ENCODE measurements around the gene JARID2.
A peak's percentile ranks its signal among the peaks of the same experiment; 100 is the strongest.

The JARID2 gene

GRCh38 chr6:15336900-15337560 is 91.2 kb downstream of the JARID2 start:
- H3K36me3 ChIP-seq (ENCODE audit: control insufficient read depth in 4 of 4, insufficient read depth in 4 of 4, low read length in 3 of 4) = peaks cover 0 to 3% (median 0%) of the 10 kb centered on the region in 4 experiments
- H3K4me3 ChIP-seq (ENCODE audit: control insufficient read depth in 1 of 7, extremely low read depth in 1 of 7, insufficient read depth in 4 of 7, low read depth in 2 of 7, low read length in 6 of 7) = peak overlapping the region in 6 of 7 experiments; percentile 29 to 52 (median 41)
- CTCF ChIA-PET = interaction anchor here (0.8 to 2.1 kb wide), 7 partner anchors 32 to 108 kb away, joined by 3 to 11 read pairs (median 4); no protein-coding TSS in a partner anchor
- no peaks in the 10 kb centered on the region for H3K9me3 ChIP-seq (ENCODE audit: control extremely low read depth in 1 of 5, control insufficient read depth in 4 of 5, insufficient read depth in 2 of 5, low read depth in 1 of 5, low read length in 4 of 5)
- POLR2A ChIA-PET = interaction anchor here (0.6 kb wide), 2 partner anchors 53 to 244 kb away, joined by 3 to 4 read pairs; no protein-coding TSS in a partner anchor
- peaks cover 43 to 95% (median 77%) of the 10 kb centered on the region in 4 experiments for H3K4me1 ChIP-seq (ENCODE audit: control extremely low read depth in 1 of 4, control insufficient read depth in 4 of 4, insufficient read depth in 4 of 4, low read length in 3 of 4)
- 14% methylated on average over 5 of the region's 9 CpGs for WGBS (ENCODE audit: insufficient coverage)
- H3K27ac ChIP-seq (ENCODE audit: insufficient read depth in 1 of 2, low read depth in 1 of 2, low read length in 2 of 2, poor library complexity in 1 of 2, severe bottlenecking in 2 of 2) = peak overlapping the region; percentile 3 to 64
- DNase-seq = peak in 2 of 3 donors; percentile 77 to 81
- no peaks in the 10 kb centered on the region for H3K27me3 ChIP-seq (replicated peaks in 2 of 5; ENCODE audit: control insufficient read depth in 4 of 5, insufficient read depth in 5 of 5, low read length in 4 of 5)

DNA sequence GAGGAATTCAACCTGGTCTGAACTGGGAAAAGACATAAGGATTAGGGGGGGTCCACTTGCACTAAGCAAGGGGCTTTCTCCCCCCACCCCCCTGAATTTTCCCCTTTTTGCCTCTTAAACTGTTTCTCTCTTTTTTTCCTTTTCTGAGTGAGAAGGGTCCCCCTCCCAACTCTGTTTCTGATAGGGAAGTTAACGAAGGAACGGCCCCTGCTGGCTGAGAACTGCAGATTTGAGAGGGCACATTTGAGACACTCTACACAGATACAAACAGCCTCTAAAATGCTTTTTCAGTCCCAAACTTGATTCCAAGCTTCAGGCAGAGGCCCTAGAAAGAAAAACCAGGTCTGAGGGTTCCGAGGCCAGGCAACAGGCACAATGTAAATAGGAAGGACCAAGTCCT is 91.7 kb downstream of the JARID2 start:
- no peaks in the 10 kb centered on the region for H3K9me3 ChIP-seq (ENCODE audit: control extremely low read depth in 1 of 5, control insufficient read depth in 4 of 5, insufficient read depth in 2 of 5, low read depth in 1 of 5, low read length in 4 of 5)
- peak; percentile 54 to 80 (median 71) for DNase-seq
- peaks cover 45 to 94% (median 77%) of the 10 kb centered on the region in 4 experiments for H3K4me1 ChIP-seq (ENCODE audit: control extremely low read depth in 1 of 4, control insufficient read depth in 4 of 4, insufficient read depth in 4 of 4, low read length in 3 of 4)
- H3K27me3 ChIP-seq (replicated peaks in 2 of 5; ENCODE audit: control insufficient read depth in 4 of 5, insufficient read depth in 5 of 5, low read length in 4 of 5) = no peaks in the 10 kb centered on the region
- ChIA-PET POLR2A (interaction anchor here (0.6 kb wide), 2 partner anchors 54 to 244 kb away, joined by 3 to 4 read pairs; no protein-coding TSS in a partner anchor), CTCF (interaction anchor here (0.8 to 2.1 kb wide), 8 partner anchors 10 to 82 kb away, joined by 3 to 11 read pairs (median 4); no protein-coding TSS in a partner anchor)
- peaks cover 0 to 3% (median 0%) of the 10 kb centered on the region in 4 experiments for H3K36me3 ChIP-seq (ENCODE audit: control insufficient read depth in 4 of 4, insufficient read depth in 4 of 4, low read length in 3 of 4)
- peak overlapping the region in 4 of 7 experiments; percentile 29 to 52 (median 44) for H3K4me3 ChIP-seq (ENCODE audit: control insufficient read depth in 1 of 7, extremely low read depth in 1 of 7, insufficient read depth in 4 of 7, low read depth in 2 of 7, low read length in 6 of 7)
- 71% methylated on average over 1 of the region's 3 CpGs for WGBS (ENCODE audit: insufficient coverage)
- H3K27ac ChIP-seq (ENCODE audit: insufficient read depth in 1 of 2, low read depth in 1 of 2, low read length in 2 of 2, poor library complexity in 1 of 2, severe bottlenecking in 2 of 2) = peak overlapping the region; percentile 3 to 64

GRCh38 chr6:15338476-15338875 is 92.6 kb downstream of the JARID2 start:
- H3K27me3 ChIP-seq (replicated peaks in 2 of 5; ENCODE audit: control insufficient read depth in 4 of 5, insufficient read depth in 5 of 5, low read length in 4 of 5) = no peaks in the 10 kb centered on the region
- peaks cover 0 to 3% (median 0%) of the 10 kb centered on the region in 4 experiments for H3K36me3 ChIP-seq (ENCODE audit: control insufficient read depth in 4 of 4, insufficient read depth in 4 of 4, low read length in 3 of 4)
- H3K27ac ChIP-seq (ENCODE audit: insufficient read depth in 1 of 2, low read depth in 1 of 2, low read length in 2 of 2, poor library complexity in 1 of 2, severe bottlenecking in 2 of 2) = peak overlapping the region in 1 of 2 experiments; percentile 64
- CTCF ChIA-PET = interaction anchor here (1.0 to 2.1 kb wide), 6 partner anchors 9 to 79 kb away, joined by 3 to 11 read pairs (median 5); no protein-coding TSS in a partner anchor
- peak overlapping the region in 3 of 7 experiments; percentile 6 to 48 (median 22) for H3K4me3 ChIP-seq (ENCODE audit: control insufficient read depth in 1 of 7, extremely low read depth in 1 of 7, insufficient read depth in 4 of 7, low read depth in 2 of 7, low read length in 6 of 7)
- 63% methylated on average over 1 of the region's 1 CpG for WGBS (ENCODE audit: insufficient coverage)
- H3K9me3 ChIP-seq (ENCODE audit: control extremely low read depth in 1 of 5, control insufficient read depth in 4 of 5, insufficient read depth in 2 of 5, low read depth in 1 of 5, low read length in 4 of 5) = no peaks in the 10 kb centered on the region
- no peak for DNase-seq
- POLR2A ChIA-PET = no interaction called here
- peaks cover 45 to 97% (median 82%) of the 10 kb centered on the region in 4 experiments for H3K4me1 ChIP-seq (ENCODE audit: control extremely low read depth in 1 of 4, control insufficient read depth in 4 of 4, insufficient read depth in 4 of 4, low read length in 3 of 4)

GRCh38 chr6:15339081-15339480 is 93.2 kb downstream of the JARID2 start:
- WGBS (ENCODE audit: insufficient coverage) = 93% methylated on average over 4 of the region's 4 CpGs
- Histone ChIP-seq H3K36me3 (ENCODE audit: control insufficient read depth in 4 of 4, insufficient read depth in 4 of 4, low read length in 3 of 4) (peaks cover 0 to 3% (median 0%) of the 10 kb centered on the region in 4 experiments), H3K9me3 (ENCODE audit: control extremely low read depth in 1 of 5, control insufficient read depth in 4 of 5, insufficient read depth in 2 of 5, low read depth in 1 of 5, low read length in 4 of 5) (no peaks in the 10 kb centered on the region), H3K4me3 (ENCODE audit: control insufficient read depth in 1 of 7, extremely low read depth in 1 of 7, insufficient read depth in 4 of 7, low read depth in 2 of 7, low read length in 6 of 7) (peak overlapping the region in 1 of 7 experiments; percentile 4), H3K4me1 (ENCODE audit: control extremely low read depth in 1 of 4, control insufficient read depth in 4 of 4, insufficient read depth in 4 of 4, low read length in 3 of 4) (peaks cover 46 to 97% (median 83%) of the 10 kb centered on the region in 4 experiments), H3K27me3 (replicated peaks in 2 of 5; ENCODE audit: control insufficient read depth in 4 of 5, insufficient read depth in 5 of 5, low read length in 4 of 5) (no peaks in the 10 kb centered on the region), H3K27ac (ENCODE audit: insufficient read depth in 1 of 2, low read depth in 1 of 2, low read length in 2 of 2, poor library complexity in 1 of 2, severe bottlenecking in 2 of 2) (no peak overlapping the region)
- CTCF ChIA-PET = interaction anchor here (0.6 to 1.5 kb wide), 6 partner anchors 8 to 1434 kb away, joined by 3 to 5 read pairs (median 4); no protein-coding TSS in a partner anchor
- POLR2A ChIA-PET = interaction anchor here (1.1 kb wide), 1 partner anchor 11 kb away, joined by 3 read pairs; no protein-coding TSS in a partner anchor
- no peak for DNase-seq

GRCh38 chr6:15340105-15340601 is 94.3 kb downstream of the JARID2 start:
- H3K4me3 ChIP-seq (ENCODE audit: control insufficient read depth in 1 of 7, extremely low read depth in 1 of 7, insufficient read depth in 4 of 7, low read depth in 2 of 7, low read length in 6 of 7) = no peak overlapping the region
- H3K27me3 ChIP-seq (replicated peaks in 2 of 5; ENCODE audit: control insufficient read depth in 4 of 5, insufficient read depth in 5 of 5, low read length in 4 of 5) = no peaks in the 10 kb centered on the region
- 100% methylated on average over 1 of the region's 3 CpGs for WGBS (ENCODE audit: insufficient coverage)
- no peaks in the 10 kb centered on the region for H3K9me3 ChIP-seq (ENCODE audit: control extremely low read depth in 1 of 5, control insufficient read depth in 4 of 5, insufficient read depth in 2 of 5, low read depth in 1 of 5, low read length in 4 of 5)
- POLR2A ChIA-PET = interaction anchor here (1.1 kb wide), 1 partner anchor 12 kb away, joined by 3 read pairs; no protein-coding TSS in a partner anchor
- no peak overlapping the region for H3K27ac ChIP-seq (ENCODE audit: insufficient read depth in 1 of 2, low read depth in 1 of 2, low read length in 2 of 2, poor library complexity in 1 of 2, severe bottlenecking in 2 of 2)
- CTCF ChIA-PET = interaction anchor here (1.0 to 1.6 kb wide), 3 partner anchors 9 to 50 kb away, joined by 3 to 5 read pairs (median 3); no protein-coding TSS in a partner anchor
- no peak for DNase-seq
- H3K4me1 ChIP-seq (ENCODE audit: control extremely low read depth in 1 of 4, control insufficient read depth in 4 of 4, insufficient read depth in 4 of 4, low read length in 3 of 4) = peaks cover 47 to 97% (median 84%) of the 10 kb centered on the region in 4 experiments
- H3K36me3 ChIP-seq (ENCODE audit: control insufficient read depth in 4 of 4, insufficient read depth in 4 of 4, low read length in 3 of 4) = peaks cover 0 to 2% (median 0%) of the 10 kb centered on the region in 4 experiments

GRCh38 chr6:15340775-15341174 is 94.9 kb downstream of the JARID2 start:
- POLR2A ChIA-PET = no interaction called here
- no peak for DNase-seq
- Histone ChIP-seq H3K36me3 (ENCODE audit: control insufficient read depth in 4 of 4, insufficient read depth in 4 of 4, low read length in 3 of 4) (no peaks in the 10 kb centered on the region), H3K4me1 (ENCODE audit: control extremely low read depth in 1 of 4, control insufficient read depth in 4 of 4, insufficient read depth in 4 of 4, low read length in 3 of 4) (peaks cover 43 to 97% (median 83%) of the 10 kb centered on the region in 4 experiments), H3K27ac (ENCODE audit: insufficient read depth in 1 of 2, low read depth in 1 of 2, low read length in 2 of 2, poor library complexity in 1 of 2, severe bottlenecking in 2 of 2) (peak overlapping the region in 1 of 2 experiments; percentile 71), H3K27me3 (replicated peaks in 2 of 5; ENCODE audit: control insufficient read depth in 4 of 5, insufficient read depth in 5 of 5, low read length in 4 of 5) (no peaks in the 10 kb centered on the region), H3K9me3 (ENCODE audit: control extremely low read depth in 1 of 5, control insufficient read depth in 4 of 5, insufficient read depth in 2 of 5, low read depth in 1 of 5, low read length in 4 of 5) (no peaks in the 10 kb centered on the region), H3K4me3 (ENCODE audit: control insufficient read depth in 1 of 7, extremely low read depth in 1 of 7, insufficient read depth in 4 of 7, low read depth in 2 of 7, low read length in 6 of 7) (peak overlapping the region in 5 of 7 experiments; percentile 16 to 53 (median 23))
- 20% methylated on average over 1 of the region's 4 CpGs for WGBS (ENCODE audit: insufficient coverage)
- CTCF ChIA-PET = interaction anchor here (1.0 to 1.6 kb wide), 3 partner anchors 8 to 49 kb away, joined by 3 to 5 read pairs (median 3); no protein-coding TSS in a partner anchor

All from common myeloid progenitor, CD34-positive (primary cell).